AG09319 (cell line): ENCODE results near the gene SEMA5B.

Experiments
- DNase-seq: peaks from one replicate; pipeline ENCODE4 v3.0.0-alpha.2; 2010; ENCODE audit warnings: low read depth; ENCODE audit errors: extremely low read depth
- CTCF ChIP-seq: IDR thresholded peaks from 2 replicates; pipeline ENCODE4 v1.5.1; 2011; ENCODE audit warnings: low read depth, mild to moderate bottlenecking, inconsistent platforms, low read length, moderate library complexity

SEMA5B gene

GRCh38 chr3:122952520-122952919 lies 75.0 kb downstream of the SEMA5B start:
- DNase-seq, result no peak
- no peak; the same call in 1 of the 2 replicates for TF ChIP-seq CTCF

- no peak for TF ChIP-seq CTCF
- no peak for DNase-seq
Measured at GRCh38 chr3:122948408-122948807, 79.2 kb downstream of the SEMA5B start.

- no peak for TF ChIP-seq CTCF
Measured at GRCh38 chr3:122947738-122948137, 79.8 kb downstream of the SEMA5B start.

GRCh38 chr3:122947196-122947595 lies 80.4 kb downstream of the SEMA5B start:
- TF ChIP-seq CTCF, result no peak
- DNase-seq, result no peak

More at GRCh38 chr3:122947738-122948137, 79.8 kb downstream of the SEMA5B start:
- no peak for DNase-seq

GRCh38 chr3:122946185-122946584 lies 81.4 kb downstream of the SEMA5B start:
- TF ChIP-seq CTCF, result no peak
- no peak for DNase-seq

GRCh38 chr3:122945230-122945629 lies 82.3 kb downstream of the SEMA5B start:
- no peak for DNase-seq
- no peak for TF ChIP-seq CTCF

GRCh38 chr3:122944671-122945161 lies 82.8 kb downstream of the SEMA5B start:
- no peak for TF ChIP-seq CTCF
- DNase-seq, result no peak
